ENCODE data around the gene COX10.
A peak's percentile ranks its signal among the peaks of the same experiment; 100 is the strongest.

The COX10 gene

DNA sequence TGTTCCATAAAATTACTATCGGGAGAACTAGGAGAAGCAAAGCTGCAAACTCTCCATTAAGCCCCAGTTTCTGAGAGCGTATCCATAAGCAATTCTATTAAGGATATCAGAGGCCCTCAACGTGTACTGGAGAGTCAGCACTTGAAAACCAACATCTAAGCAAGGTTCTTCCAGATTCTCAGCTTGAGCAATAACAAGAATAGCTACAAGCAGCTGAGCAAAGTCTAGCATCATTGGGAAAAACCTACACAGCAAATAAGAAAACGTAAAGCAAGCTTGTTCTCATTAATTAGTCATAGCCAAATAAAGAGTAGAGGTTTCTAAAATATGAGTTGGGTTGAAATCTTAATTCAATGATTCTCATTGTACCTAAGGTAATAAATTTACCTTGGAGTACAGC is 26.9 kb upstream of the COX10 start:
- H3K4me3 ChIP-seq (ENCODE audit: low read depth, low read length) = no peak overlapping the region
- TF ChIP-seq, protein P1, sequence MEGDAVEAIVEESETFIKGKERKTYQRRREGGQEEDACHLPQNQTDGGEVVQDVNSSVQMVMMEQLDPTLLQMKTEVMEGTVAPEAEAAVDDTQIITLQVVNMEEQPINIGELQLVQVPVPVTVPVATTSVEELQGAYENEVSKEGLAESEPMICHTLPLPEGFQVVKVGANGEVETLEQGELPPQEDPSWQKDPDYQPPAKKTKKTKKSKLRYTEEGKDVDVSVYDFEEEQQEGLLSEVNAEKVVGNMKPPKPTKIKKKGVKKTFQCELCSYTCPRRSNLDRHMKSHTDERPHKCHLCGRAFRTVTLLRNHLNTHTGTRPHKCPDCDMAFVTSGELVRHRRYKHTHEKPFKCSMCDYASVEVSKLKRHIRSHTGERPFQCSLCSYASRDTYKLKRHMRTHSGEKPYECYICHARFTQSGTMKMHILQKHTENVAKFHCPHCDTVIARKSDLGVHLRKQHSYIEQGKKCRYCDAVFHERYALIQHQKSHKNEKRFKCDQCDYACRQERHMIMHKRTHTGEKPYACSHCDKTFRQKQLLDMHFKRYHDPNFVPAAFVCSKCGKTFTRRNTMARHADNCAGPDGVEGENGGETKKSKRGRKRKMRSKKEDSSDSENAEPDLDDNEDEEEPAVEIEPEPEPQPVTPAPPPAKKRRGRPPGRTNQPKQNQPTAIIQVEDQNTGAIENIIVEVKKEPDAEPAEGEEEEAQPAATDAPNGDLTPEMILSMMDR (IDR thresholded peaks at IDR 0.05; ENCODE audit: low read depth, low read length, missing control alignments) = no peak
- no peak for DNase-seq (ENCODE audit: low read depth)
- in situ Hi-C loops (cut with HindIII; ENCODE audit: low sequenced_read_pairs) = no loop called here

DNA sequence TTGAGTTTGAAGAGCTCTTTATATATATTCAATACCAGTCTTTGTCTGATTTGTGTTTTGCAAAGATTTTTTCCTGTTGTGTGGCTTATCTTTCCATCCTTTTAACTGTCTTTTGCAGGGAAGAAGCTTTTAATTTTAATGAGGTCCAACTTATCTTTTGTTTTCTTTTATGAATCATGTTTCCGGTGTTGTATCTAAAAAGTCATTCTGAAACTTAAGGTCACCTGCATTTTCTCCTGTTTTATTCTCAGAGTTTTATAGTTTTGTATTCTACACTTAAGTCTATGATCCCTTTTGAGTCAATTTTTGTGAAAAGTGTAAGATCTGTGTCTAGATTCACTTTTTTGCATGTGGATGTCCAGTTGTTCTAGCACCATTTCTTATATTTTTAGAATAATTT is 24.6 kb upstream of the COX10 start:
- no peak for DNase-seq (ENCODE audit: low read depth)
- no peak overlapping the region for H3K4me3 ChIP-seq (ENCODE audit: low read depth, low read length)
- in situ Hi-C loops (cut with HindIII; ENCODE audit: low sequenced_read_pairs) = no loop called here
- TF ChIP-seq, protein P1 (IDR thresholded peaks at IDR 0.05; ENCODE audit: low read depth, low read length, missing control alignments) = no peak

DNA sequence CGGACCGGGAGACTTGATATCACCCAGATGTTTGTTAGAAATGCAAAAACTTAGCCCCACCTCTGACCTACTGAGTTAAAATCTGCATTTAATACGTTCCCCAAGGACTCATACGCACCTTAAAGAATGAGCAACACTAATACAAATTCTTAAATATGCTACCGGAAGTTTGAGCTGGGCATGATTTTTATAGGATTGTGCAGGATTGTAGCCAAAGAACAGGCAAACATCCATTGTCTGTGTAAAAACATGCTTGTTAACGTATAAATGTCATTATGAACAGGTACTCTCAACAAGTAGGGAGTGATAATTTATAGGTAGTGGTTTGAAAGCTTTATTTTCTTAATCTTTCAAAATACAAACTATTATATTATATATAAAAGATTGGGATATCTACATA is 22.3 kb upstream of the COX10 start:
- TF ChIP-seq, protein P1 (IDR thresholded peaks at IDR 0.05; ENCODE audit: low read depth, low read length, missing control alignments) = no peak
- no peak for DNase-seq (ENCODE audit: low read depth)
- in situ Hi-C loops (cut with HindIII; ENCODE audit: low sequenced_read_pairs) = no loop called here
- no peak overlapping the region for H3K4me3 ChIP-seq (ENCODE audit: low read depth, low read length)

DNA sequence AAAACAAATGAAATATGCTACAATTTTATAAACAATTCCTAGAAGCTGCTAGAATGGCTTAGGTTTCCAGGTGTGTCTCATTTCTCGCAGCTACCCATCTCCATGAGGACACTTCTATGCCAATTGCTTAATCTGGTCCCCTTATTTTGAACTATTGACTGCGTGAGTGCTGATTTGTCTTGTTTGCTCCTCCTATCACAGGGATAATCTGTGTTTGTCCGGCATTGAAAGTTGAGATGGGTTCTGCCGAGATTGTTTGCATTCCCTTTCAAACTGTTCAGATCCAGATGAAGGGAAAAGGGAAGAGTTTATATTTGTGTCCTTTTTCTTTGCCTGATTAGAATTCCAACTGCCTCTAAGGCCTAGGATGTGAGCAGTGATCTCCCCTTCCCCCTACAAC is 21.7 kb upstream of the COX10 start:
- in situ Hi-C loops (cut with HindIII; ENCODE audit: low sequenced_read_pairs) = no loop called here
- DNase-seq (ENCODE audit: low read depth) = no peak
- TF ChIP-seq, protein P1 (IDR thresholded peaks at IDR 0.05; ENCODE audit: low read depth, low read length, missing control alignments) = no peak
- no peak overlapping the region for H3K4me3 ChIP-seq (ENCODE audit: low read depth, low read length)

DNA sequence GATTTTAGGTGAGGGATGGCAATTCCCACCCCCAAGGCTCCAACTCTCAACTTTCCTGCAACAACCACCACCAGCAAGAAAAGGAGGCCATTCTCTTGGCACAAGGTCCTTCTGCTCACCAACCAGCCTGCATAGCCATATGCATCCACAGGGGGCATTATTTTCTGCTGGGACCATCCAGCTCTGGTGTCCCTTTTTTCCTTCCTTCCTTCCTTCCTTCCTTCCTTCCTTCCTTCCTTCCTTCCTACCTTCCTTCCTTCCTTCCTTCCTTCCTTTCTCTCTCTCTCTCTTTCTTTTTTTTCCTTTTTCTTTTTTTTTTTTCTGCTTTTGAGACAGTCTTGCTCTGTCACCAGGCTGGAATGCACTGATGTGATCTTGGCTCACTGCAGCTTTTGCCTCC is 21.1 kb upstream of the COX10 start:
- DNase-seq (ENCODE audit: low read depth) = no peak
- H3K4me3 ChIP-seq (ENCODE audit: low read depth, low read length) = no peak overlapping the region
- TF ChIP-seq, protein P1 (IDR thresholded peaks at IDR 0.05; ENCODE audit: low read depth, low read length, missing control alignments) = peak; percentile 32
- in situ Hi-C loops (cut with HindIII; ENCODE audit: low sequenced_read_pairs) = no loop called here

DNA sequence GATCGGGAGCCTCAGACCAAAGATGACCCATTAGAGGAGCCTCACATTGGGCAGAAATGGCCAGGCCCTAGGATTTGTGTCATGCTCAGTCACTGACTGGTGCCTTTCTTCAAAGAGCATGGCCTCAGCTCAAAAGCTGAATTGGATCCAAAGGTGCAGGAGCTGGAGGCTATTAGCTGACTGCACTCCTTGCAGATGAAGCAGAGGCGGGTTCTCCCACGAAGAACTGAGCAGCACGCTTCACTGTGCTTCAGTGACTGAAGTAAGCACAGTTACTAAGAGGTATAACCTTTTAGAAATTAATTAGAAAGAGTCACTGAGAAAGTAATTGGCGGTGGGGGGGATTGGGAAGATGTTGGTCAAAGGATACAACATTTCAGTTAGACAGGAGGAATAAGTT is 18.7 kb upstream of the COX10 start:
- no peak for DNase-seq (ENCODE audit: low read depth)
- TF ChIP-seq, protein P1 (IDR thresholded peaks at IDR 0.05; ENCODE audit: low read depth, low read length, missing control alignments) = no peak
- in situ Hi-C loops (cut with HindIII; ENCODE audit: low sequenced_read_pairs) = no loop called here
- no peak overlapping the region for H3K4me3 ChIP-seq (ENCODE audit: low read depth, low read length)

DNA sequence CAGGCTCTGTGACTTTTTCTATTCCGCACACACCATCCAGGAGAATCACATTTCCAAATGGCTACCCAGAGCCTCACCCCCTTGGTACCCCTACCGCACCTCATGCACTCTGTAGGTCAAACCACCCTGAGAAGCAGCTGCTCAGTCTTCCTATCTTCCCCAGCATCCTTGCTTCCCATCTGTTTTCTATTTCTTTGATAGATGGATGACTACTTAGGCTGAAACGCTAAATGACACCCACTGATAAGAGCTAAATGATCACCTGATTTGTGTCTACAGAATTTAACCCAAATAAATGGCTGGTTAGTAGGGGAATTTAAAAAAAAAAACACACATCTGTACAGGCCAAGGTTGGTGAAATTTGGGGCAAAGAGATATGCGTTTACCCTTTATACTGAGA is 17.6 kb upstream of the COX10 start:
- TF ChIP-seq, protein P1 (IDR thresholded peaks at IDR 0.05; ENCODE audit: low read depth, low read length, missing control alignments) = no peak
- no peak for DNase-seq (ENCODE audit: low read depth)
- no peak overlapping the region for H3K4me3 ChIP-seq (ENCODE audit: low read depth, low read length)
- in situ Hi-C loops (cut with HindIII; ENCODE audit: low sequenced_read_pairs) = no loop called here

All from astrocyte of the cerebellum (primary cell).